AG08395 (cell line): Measurements from ENCODE around the gene PGAM5.
"Not testable (repeated sequence)": the region's sequence is repeated elsewhere in the genome, so short reads cannot be mapped to it uniquely, and the experiment has no call there.

Source experiments
- DNase-seq: peaks from one replicate; pipeline ENCODE4 v3.0.0; 2012; ENCODE audit warnings: mixed read lengths, low spot score

Gene PGAM5

DNA sequence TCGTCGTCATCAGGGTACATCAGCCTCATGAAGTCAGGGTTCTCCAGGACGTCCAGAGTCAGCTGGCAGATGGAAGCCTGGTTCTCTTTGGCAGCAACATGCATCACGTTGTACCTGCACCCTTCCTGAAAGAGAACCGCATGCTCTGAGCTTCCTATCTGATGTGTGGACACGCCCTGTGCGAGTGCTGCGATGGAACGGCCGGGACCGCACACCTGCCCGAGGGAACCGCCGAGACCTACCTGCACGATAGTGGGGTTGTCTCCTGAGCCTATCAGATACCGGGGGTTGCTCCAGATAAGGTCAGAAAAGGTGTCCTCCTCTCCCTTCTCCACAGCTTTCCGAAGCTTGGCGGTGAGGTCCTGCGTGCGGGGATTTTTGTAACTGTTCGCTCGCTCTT is 37.3 kb downstream of the PGAM5 start:
- DNase-seq = no peak

GRCh38 chr12:132748319-132748718 is 37.7 kb downstream of the PGAM5 start:
- no peak for DNase-seq

DNA sequence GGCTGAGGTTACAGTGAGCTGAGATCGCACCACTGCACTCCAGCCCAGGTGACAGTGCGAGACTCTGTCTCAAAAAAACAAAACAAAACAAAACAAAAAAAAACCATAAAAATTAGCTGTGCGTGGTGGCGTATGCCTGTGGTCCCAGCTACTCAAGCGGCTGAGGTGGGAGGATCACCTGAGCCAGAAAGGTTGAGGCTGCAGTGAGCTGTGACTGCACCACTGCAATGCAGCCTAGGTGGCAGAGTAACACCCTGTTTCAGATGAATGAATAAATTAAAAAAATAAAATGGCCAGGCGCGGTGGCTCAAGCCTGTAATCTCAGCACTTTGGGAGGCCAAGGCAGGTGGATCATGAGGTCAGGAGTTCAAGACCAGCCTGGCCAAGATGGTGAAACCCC is 43.0 kb downstream of the PGAM5 start:
- not testable (repeated sequence) for DNase-seq

GRCh38 chr12:132754160-132754932 is 43.7 kb downstream of the PGAM5 start:
- no peak for DNase-seq

DNA sequence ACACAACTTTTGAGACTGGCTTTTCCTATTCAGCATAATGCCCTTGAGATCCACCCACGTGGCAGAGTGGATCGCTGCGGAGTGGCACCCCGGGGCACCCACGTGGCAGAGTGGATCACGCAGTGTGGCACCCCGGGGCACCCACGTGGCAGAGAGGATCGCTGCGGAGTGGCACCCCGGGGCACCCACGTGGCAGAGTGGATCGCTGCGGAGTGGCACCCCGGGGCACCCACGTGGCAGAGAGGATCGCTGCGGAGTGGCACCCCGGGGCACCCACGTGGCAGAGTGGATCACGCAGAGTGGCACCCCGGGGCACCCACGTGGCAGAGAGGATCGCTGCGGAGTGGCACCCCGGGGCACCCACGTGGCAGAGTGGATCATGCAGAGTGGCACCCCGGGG is 48.2 kb downstream of the PGAM5 start:
- not testable (repeated sequence) for DNase-seq

DNA sequence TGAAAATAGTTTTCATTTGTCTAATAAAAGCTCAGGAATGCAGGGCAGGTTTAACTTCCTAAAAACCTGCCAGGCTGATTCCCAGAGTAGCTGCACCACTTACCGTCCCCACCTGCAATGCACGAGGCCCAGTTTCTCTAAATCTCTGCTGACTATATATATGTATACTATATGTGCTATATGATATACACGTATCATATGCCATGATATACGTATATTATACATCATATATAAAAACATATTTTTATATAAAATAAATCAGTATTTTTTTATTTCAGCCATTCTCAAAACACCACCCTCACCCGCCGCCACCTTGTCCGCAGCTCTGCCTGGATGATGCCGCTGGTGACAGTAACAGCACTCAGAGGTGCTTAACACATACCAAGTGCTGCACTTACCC is 48.7 kb downstream of the PGAM5 start:
- no peak for DNase-seq

- peak; percentile 74 for DNase-seq
Measured at GRCh38 chr12:132761032-132761920, 50.6 kb downstream of the PGAM5 start, which contains the start of gene ANKLE2. Gene ANKLE2 (minus strand): TSS chr12:132761832. CDS start chr12:132761798, 34 bp downstream.

- peak; percentile 95 for DNase-seq
Measured at GRCh38 chr12:132761921-132762583, 51.4 kb downstream of the PGAM5 start.

GRCh38 chr12:132764231-132764630 is 53.6 kb downstream of the PGAM5 start:
- DNase-seq = no peak

- no peak for DNase-seq
Measured at GRCh38 chr12:132765361-132765760, 54.7 kb downstream of the PGAM5 start.

DNA sequence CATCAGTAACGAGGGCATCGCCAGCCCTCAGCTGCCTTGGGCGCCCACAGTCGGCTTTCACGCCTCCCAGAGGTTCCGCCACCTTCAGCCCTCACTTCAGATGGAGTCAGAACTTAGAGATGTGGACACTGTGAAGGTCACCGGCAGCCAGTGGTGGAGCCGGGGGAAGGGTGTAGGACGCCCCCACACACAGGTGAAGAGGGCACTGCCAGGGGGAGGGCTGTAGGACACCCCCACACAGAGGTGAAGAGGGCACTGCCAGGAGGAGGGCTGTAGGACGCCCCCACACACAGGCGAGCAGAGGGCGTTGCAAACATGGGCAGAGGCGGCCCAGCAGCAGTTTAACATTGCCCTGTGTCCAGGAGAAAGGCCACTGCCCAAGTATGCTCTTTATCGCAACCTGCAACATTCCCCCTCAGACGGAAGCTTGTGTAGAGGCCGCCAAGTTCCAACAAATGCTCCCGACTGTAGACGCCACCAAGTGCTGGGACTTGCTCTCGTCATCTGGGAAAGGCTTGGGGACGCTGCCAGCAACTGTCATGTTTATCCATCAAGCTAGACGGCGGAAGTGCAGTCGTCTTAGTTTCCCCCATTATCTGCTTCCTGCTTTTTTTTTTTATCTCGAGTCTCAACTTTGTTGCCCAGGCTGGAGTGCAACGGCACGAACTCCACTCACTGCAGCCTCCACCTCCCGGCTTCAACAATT is 55.9 kb downstream of the PGAM5 start:
- DNase-seq = no peak

GRCh38 chr12:132771126-132771838 is 60.6 kb downstream of the PGAM5 start:
- DNase-seq = no peak
